Nephron (organoid): ENCODE measurements around the gene DGUOK.

Source experiments
- H3K27ac Mint-ChIP-seq, 3 experiments: 2 replicates each; pipeline ENCODE4 v1.8.0; 2020; ENCODE audit warnings: mixed read lengths in 3 of 3, mild to moderate bottlenecking in 2 of 3, moderate library complexity in 1 of 3
- H3K27me3 Mint-ChIP-seq: 2 replicates; pipeline ENCODE4 v1.8.0; 2021; ENCODE audit warnings: low read depth, mild to moderate bottlenecking, moderate library complexity, mixed read lengths
- H3K36me3 Mint-ChIP-seq: 2 replicates; pipeline ENCODE4 v1.8.0; 2020; ENCODE audit warnings: low read depth, mixed read lengths
- H3K4me1 Mint-ChIP-seq: 2 replicates; pipeline ENCODE4 v1.8.0; 2020; ENCODE audit warnings: mixed read lengths
- H3K4me3 Mint-ChIP-seq, 3 experiments: 2 replicates each; pipeline ENCODE4 v1.8.0; 2020; ENCODE audit warnings: mild to moderate bottlenecking in 3 of 3, mixed read lengths in 3 of 3, moderate library complexity in 2 of 3
- H3K9me3 Mint-ChIP-seq: 2 replicates; pipeline ENCODE4 v1.8.0; 2020; ENCODE audit warnings: mixed read lengths
- CTCF ChIP-seq, 3 experiments: fragments of 200-600 bp; sonication (generic); IDR thresholded peaks; one replicate each; pipeline ENCODE4 v1.5.0; 2021; ENCODE audit warnings: antibody characterized with exemption in 3 of 3; ENCODE audit not compliant: unreplicated experiment in 3 of 3

The DGUOK gene

DNA sequence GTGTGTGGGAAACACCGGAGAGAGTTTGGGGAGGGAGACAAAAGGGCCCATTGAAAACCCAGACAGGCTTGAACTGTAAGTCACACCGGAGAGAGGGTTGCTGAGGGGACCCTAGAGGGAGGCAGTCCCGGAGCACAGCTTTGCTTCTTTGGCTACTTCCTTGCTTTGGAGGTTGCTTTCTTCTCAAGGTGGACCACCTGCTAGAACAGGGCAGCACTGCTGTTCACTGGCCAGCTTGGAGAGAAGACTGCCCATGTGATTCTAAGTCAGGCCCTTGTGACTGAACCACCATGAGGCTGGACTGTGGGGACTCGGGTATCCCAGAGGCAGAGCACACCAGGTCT is 29.5 kb upstream of the DGUOK start:
- Mint-ChIP-seq H3K27me3 (peaks cover 6% of the 10 kb centered on the region), H3K4me1 (peaks cover 27% of the 10 kb centered on the region), H3K9me3 (no peaks in the 10 kb centered on the region), H3K27ac (no peak overlapping the region), H3K36me3 (no peaks in the 10 kb centered on the region), H3K4me3 (no peak overlapping the region)
- no peak for TF ChIP-seq CTCF (IDR thresholded peaks at IDR 0.05; ENCODE audit: unreplicated experiment in 3 of 3)

- H3K36me3 Mint-ChIP-seq, result no peaks in the 10 kb centered on the region
- H3K27ac Mint-ChIP-seq, result no peak overlapping the region
- H3K27me3 Mint-ChIP-seq, result peaks cover 6% of the 10 kb centered on the region
- no peaks in the 10 kb centered on the region for H3K9me3 Mint-ChIP-seq
- no peak overlapping the region for H3K4me3 Mint-ChIP-seq
- H3K4me1 Mint-ChIP-seq, result peaks cover 25% of the 10 kb centered on the region
- no peak for TF ChIP-seq CTCF (IDR thresholded peaks at IDR 0.05; ENCODE audit: unreplicated experiment in 3 of 3)
Observed at GRCh38 chr2:73897934-73898333, 28.7 kb upstream of the DGUOK start.

- no peaks in the 10 kb centered on the region for H3K36me3 Mint-ChIP-seq
- H3K27ac Mint-ChIP-seq, result no peak overlapping the region
- H3K9me3 Mint-ChIP-seq, result no peaks in the 10 kb centered on the region
- H3K27me3 Mint-ChIP-seq, result peaks cover 6% of the 10 kb centered on the region
- no peak for TF ChIP-seq CTCF (IDR thresholded peaks at IDR 0.05; ENCODE audit: unreplicated experiment in 3 of 3)
- no peak overlapping the region for H3K4me3 Mint-ChIP-seq
- H3K4me1 Mint-ChIP-seq, result peaks cover 21% of the 10 kb centered on the region
Observed at GRCh38 chr2:73899801-73900336, 26.8 kb upstream of the DGUOK start.

DNA sequence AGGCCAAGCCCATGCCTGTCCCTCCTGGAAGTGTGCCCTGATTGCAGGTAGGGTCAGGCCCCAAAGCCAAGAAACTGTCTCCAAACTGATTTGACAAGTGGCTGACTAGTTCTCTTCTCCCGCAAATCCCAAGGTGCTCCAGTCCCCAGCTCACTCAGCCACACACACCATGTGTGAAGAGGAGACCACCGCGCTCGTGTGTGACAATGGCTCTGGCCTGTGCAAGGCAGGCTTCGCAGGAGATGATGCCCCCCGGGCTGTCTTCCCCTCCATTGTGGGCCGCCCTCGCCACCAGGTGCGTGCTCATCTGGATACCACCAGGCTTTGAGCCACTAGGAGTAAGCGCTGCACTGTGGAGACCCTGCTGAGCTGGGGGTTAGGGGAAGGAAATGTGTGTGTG is 25.5 kb upstream of the DGUOK start:
- H3K27ac Mint-ChIP-seq, result no peak overlapping the region
- no peaks in the 10 kb centered on the region for H3K36me3 Mint-ChIP-seq
- peaks cover 15% of the 10 kb centered on the region for H3K4me1 Mint-ChIP-seq
- no peak for TF ChIP-seq CTCF (IDR thresholded peaks at IDR 0.05; ENCODE audit: unreplicated experiment in 3 of 3)
- H3K27me3 Mint-ChIP-seq, result peaks cover 5% of the 10 kb centered on the region
- H3K4me3 Mint-ChIP-seq, result no peak overlapping the region
- H3K9me3 Mint-ChIP-seq, result no peaks in the 10 kb centered on the region

DNA sequence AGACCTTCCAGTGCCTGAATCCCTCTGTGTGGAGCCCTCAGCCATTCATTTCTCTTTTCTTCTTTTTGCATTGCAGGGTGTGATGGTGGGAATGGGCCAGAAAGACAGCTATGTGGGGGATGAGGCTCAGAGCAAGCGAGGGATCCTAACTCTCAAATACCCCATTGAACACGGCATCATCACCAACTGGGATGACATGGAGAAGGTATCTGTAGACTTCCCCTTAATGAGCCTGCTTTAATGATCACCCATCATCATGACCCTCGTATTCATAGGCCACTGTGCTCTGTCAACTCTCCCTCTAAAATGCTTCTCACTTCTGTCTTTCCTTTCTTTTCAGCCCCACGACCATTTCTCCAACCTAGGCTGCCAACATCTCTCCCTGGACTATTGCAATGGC is 24.4 kb upstream of the DGUOK start:
- Mint-ChIP-seq H3K4me1 (peaks cover 15% of the 10 kb centered on the region), H3K4me3 (no peak overlapping the region)

More for the DNA sequence above, 24.4 kb upstream of the DGUOK start:
- Mint-ChIP-seq H3K27ac (no peak overlapping the region), H3K36me3 (no peaks in the 10 kb centered on the region), H3K27me3 (no peaks in the 10 kb centered on the region), H3K9me3 (no peaks in the 10 kb centered on the region)
- TF ChIP-seq CTCF (IDR thresholded peaks at IDR 0.05; ENCODE audit: unreplicated experiment in 3 of 3), result no peak
